WTC11 (cell line): ENCODE results near the gene ACR. TPM values are rescaled to one million over a fixed set of nuclear protein-coding genes. Genes with fewer than 3 reads are reported as not detected.

Experiments
- ATAC-seq: fragments of 200-7000 bp; cut with Tn5 transposase; 2 replicates; pipeline ENCODE4 v1.10.0; 2021; ENCODE audit warnings: mild to moderate bottlenecking, moderate library complexity
- CTCF ChIA-PET: fragments of 300-600 bp; sonication (Branson Sonifier 250); formaldehyde crosslinking; loops from one replicate; lab custom pipeline; 2021; ENCODE audit warnings: antibody characterized with exemption; lab: Charles Lee
- POLR2A ChIA-PET: fragments of 350-600 bp; sonication (Branson Sonifier 250); formaldehyde crosslinking; loops from one replicate; lab custom pipeline; 2021; ENCODE audit warnings: antibody characterized with exemption; lab: Charles Lee
- DNase-seq: peaks from one replicate; pipeline ENCODE4 v3.0.0; 2021; ENCODE audit warnings: low spot score
- H3K27ac Mint-ChIP-seq: 2 replicates; pipeline ENCODE4 v1.8.0; 2021; ENCODE audit warnings: mixed read lengths
- H3K27me3 Mint-ChIP-seq: 2 replicates; pipeline ENCODE4 v1.8.0; 2021; ENCODE audit warnings: low read depth, mild to moderate bottlenecking, moderate library complexity, mixed read lengths
- H3K36me3 Mint-ChIP-seq: 2 replicates; pipeline ENCODE4 v1.8.0; 2021; ENCODE audit warnings: mixed read lengths
- H3K4me1 Mint-ChIP-seq: 2 replicates; pipeline ENCODE4 v1.8.0; 2022; ENCODE audit warnings: mixed read lengths
- H3K4me3 Mint-ChIP-seq: 2 replicates; pipeline ENCODE4 v1.8.0; 2021; ENCODE audit warnings: mild to moderate bottlenecking, moderate library complexity, mixed read lengths
- H3K9me3 Mint-ChIP-seq: 2 replicates; pipeline ENCODE4 v1.8.0; 2021; ENCODE audit warnings: mixed read lengths
- ATF1 ChIP-seq: sonication (generic); formaldehyde crosslinking; IDR thresholded peaks from 2 replicates; pipeline ENCODE4 v1.8.1; 2023; ENCODE audit warnings: mild to moderate bottlenecking, moderate library complexity, missing genetic modification reagents
- ATF3 ChIP-seq: sonication (generic); formaldehyde crosslinking; conservative IDR thresholded peaks from 2 replicates; pipeline ENCODE4 v1.8.1; 2022; ENCODE audit warnings: mild to moderate bottlenecking, missing genetic modification reagents
- CREB1 ChIP-seq: sonication (generic); formaldehyde crosslinking; IDR thresholded peaks from 2 replicates; pipeline ENCODE4 v1.8.0; 2023; ENCODE audit warnings: mild to moderate bottlenecking, missing genetic modification reagents
- CTCF ChIP-seq: fragments of 200-600 bp; IDR thresholded peaks from 2 replicates; pipeline ENCODE4 v1.8.0; 2022; ENCODE audit warnings: antibody characterized with exemption
- E2F1 ChIP-seq: sonication (generic); formaldehyde crosslinking; IDR thresholded peaks from 2 replicates; pipeline ENCODE4 v1.8.0; 2022; ENCODE audit warnings: mild to moderate bottlenecking, missing genetic modification reagents
- JAZF1 ChIP-seq: fragments of 250-450 bp; sonication (Bioruptor Pico); IDR thresholded peaks from 2 replicates; pipeline ENCODE4 v1.9.0; 2021; ENCODE audit warnings: moderate library complexity, mild to moderate bottlenecking, inconsistent platforms
- RELA ChIP-seq: sonication (generic); formaldehyde crosslinking; IDR thresholded peaks from 2 replicates; pipeline ENCODE4 v1.8.1; 2022; ENCODE audit warnings: missing genetic modification reagents, mild to moderate bottlenecking, borderline replicate concordance
- SP1 ChIP-seq: sonication (generic); formaldehyde crosslinking; conservative IDR thresholded peaks from 2 replicates; pipeline ENCODE4 v1.8.1; 2022; ENCODE audit warnings: missing genetic modification reagents
- STAT6 ChIP-seq: sonication (generic); formaldehyde crosslinking; conservative IDR thresholded peaks from 2 replicates; pipeline ENCODE4 v1.8.1; 2023; ENCODE audit warnings: mild to moderate bottlenecking, low read depth, missing genetic modification reagents, moderate library complexity
- ZNF317 ChIP-seq: sonication (generic); formaldehyde crosslinking; IDR thresholded peaks from 2 replicates; pipeline ENCODE4 v1.8.1; 2023; ENCODE audit warnings: low read depth, mild to moderate bottlenecking, moderate library complexity, missing genetic modification reagents, borderline replicate concordance
- ZNF416 ChIP-seq: fragments of 250-450 bp; sonication (Bioruptor Pico); IDR thresholded peaks from 2 replicates; pipeline ENCODE4 v1.9.0; 2021; ENCODE audit warnings: mild to moderate bottlenecking, inconsistent platforms
- ZNF423 ChIP-seq: fragments of 250-450 bp; sonication (Bioruptor Pico); IDR thresholded peaks from 2 replicates; pipeline ENCODE4 v2.1.2; 2022; ENCODE audit warnings: mild to moderate bottlenecking, moderate library complexity
- total RNA-seq: library from RNA; stranded (reverse); gene quantifications from 3 replicates; pipeline ENCODE4 v1.2.3, GENCODE V29; 2021
- TF ChIP-seq, protein P1 (sequence below): sonication (generic); formaldehyde crosslinking; IDR thresholded peaks from 2 replicates; pipeline ENCODE4 v1.8.0; 2023; ENCODE audit warnings: missing genetic modification reagents
- TF ChIP-seq, protein P2 (sequence below): fragments of 250-450 bp; sonication (Bioruptor Pico); IDR thresholded peaks from 2 replicates; pipeline ENCODE4 v2.1.2; 2022; ENCODE audit warnings: mild to moderate bottlenecking, moderate library complexity
- TF ChIP-seq, protein P3 (sequence below): sonication (generic); formaldehyde crosslinking; IDR thresholded peaks from 2 replicates; pipeline ENCODE4 v1.8.1; 2023; ENCODE audit warnings: mild to moderate bottlenecking, missing genetic modification reagents, moderate library complexity
- TF ChIP-seq, protein P4 (sequence below): sonication (generic); formaldehyde crosslinking; IDR thresholded peaks from 2 replicates; pipeline ENCODE4 v1.8.1; 2022; ENCODE audit warnings: mild to moderate bottlenecking, moderate library complexity, missing genetic modification reagents
- TF ChIP-seq, protein P5 (sequence below): sonication (generic); formaldehyde crosslinking; IDR thresholded peaks from 2 replicates; pipeline ENCODE4 v1.8.0; 2023; ENCODE audit warnings: missing genetic modification reagents, mild to moderate bottlenecking, borderline replicate concordance

The ACR gene
- total RNA-seq, 1 experiment from 2014 or later = 0.46 TPM

DNA sequence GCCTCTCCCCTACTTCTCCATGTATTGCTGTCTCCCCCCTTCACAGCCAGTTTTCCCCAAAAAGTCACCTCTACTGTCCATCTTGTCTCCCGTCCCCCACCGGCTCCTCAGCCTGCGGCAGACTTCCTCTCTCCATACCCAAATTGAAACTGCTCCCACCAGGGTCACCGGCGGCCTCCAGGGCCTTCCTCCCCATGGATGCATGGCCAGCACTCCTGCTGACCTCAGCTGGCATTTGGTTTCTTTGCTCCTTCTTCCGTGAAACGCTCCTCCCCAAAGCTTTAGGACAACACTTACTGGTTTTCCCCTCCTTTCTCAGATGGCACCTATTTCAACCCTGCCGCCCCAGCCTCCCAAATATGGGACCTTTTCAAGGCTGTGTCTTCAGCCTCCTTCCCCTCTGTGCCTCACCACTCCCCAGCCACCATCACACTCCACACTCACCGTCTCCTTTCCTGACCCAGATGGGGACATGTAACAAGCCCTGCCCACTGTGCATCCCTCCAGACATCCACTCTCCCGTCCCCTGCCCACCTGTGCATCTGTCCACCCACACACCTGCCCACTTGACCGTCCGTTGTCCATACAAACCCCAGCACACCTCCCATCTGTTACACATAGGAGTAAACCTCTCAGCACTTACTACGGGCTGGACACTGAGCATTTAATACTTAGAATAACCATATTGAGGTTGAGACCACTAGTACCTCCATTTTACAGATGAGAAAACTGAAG, 21.5 kb upstream of the ACR start:
- no peaks in the 10 kb centered on the region for H3K4me1 Mint-ChIP-seq
- no peak overlapping the region for H3K27ac Mint-ChIP-seq
- ChIA-PET POLR2A (no interaction called here), CTCF (no interaction called here)
- no peak overlapping the region for H3K4me3 Mint-ChIP-seq
- ATAC-seq = no peak
- no peaks in the 10 kb centered on the region for H3K36me3 Mint-ChIP-seq
- H3K9me3 Mint-ChIP-seq = no peaks in the 10 kb centered on the region
- no peak for DNase-seq
- peaks cover 41% of the 10 kb centered on the region for H3K27me3 Mint-ChIP-seq
- TF ChIP-seq CTCF (no peak), ZNF317 (CRISPR knock-in tag) (no peak), CREB1 (CRISPR knock-in tag) (no peak), STAT6 (no peak), SP1 (CRISPR knock-in tag) (no peak), ATF3 (CRISPR knock-in tag) (no peak), ATF1 (CRISPR knock-in tag) (no peak), JAZF1 (no peak), E2F1 (CRISPR knock-in tag) (no peak), ZNF423 (CRISPR knock-in tag) (no peak), ZNF416 (CRISPR knock-in tag) (no peak), RELA (CRISPR knock-in tag) (no peak)
- TF ChIP-seq, protein P1, sequence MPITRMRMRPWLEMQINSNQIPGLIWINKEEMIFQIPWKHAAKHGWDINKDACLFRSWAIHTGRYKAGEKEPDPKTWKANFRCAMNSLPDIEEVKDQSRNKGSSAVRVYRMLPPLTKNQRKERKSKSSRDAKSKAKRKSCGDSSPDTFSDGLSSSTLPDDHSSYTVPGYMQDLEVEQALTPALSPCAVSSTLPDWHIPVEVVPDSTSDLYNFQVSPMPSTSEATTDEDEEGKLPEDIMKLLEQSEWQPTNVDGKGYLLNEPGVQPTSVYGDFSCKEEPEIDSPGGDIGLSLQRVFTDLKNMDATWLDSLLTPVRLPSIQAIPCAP (CRISPR knock-in tag) = no peak
- TF ChIP-seq, protein P2, sequence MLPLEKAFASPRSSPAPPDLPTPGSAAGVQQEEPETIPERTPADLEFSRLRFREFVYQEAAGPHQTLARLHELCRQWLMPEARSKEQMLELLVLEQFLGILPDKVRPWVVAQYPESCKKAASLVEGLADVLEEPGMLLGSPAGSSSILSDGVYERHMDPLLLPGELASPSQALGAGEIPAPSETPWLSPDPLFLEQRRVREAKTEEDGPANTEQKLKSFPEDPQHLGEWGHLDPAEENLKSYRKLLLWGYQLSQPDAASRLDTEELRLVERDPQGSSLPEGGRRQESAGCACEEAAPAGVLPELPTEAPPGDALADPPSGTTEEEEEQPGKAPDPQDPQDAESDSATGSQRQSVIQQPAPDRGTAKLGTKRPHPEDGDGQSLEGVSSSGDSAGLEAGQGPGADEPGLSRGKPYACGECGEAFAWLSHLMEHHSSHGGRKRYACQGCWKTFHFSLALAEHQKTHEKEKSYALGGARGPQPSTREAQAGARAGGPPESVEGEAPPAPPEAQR (CRISPR knock-in tag) = no peak
- TF ChIP-seq, protein P3, sequence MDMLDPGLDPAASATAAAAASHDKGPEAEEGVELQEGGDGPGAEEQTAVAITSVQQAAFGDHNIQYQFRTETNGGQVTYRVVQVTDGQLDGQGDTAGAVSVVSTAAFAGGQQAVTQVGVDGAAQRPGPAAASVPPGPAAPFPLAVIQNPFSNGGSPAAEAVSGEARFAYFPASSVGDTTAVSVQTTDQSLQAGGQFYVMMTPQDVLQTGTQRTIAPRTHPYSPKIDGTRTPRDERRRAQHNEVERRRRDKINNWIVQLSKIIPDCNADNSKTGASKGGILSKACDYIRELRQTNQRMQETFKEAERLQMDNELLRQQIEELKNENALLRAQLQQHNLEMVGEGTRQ (CRISPR knock-in tag) = no peak
- TF ChIP-seq, protein P4, sequence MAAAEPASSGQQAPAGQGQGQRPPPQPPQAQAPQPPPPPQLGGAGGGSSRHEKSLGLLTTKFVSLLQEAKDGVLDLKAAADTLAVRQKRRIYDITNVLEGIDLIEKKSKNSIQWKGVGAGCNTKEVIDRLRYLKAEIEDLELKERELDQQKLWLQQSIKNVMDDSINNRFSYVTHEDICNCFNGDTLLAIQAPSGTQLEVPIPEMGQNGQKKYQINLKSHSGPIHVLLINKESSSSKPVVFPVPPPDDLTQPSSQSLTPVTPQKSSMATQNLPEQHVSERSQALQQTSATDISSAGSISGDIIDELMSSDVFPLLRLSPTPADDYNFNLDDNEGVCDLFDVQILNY (CRISPR knock-in tag) = no peak
- TF ChIP-seq, protein P5, sequence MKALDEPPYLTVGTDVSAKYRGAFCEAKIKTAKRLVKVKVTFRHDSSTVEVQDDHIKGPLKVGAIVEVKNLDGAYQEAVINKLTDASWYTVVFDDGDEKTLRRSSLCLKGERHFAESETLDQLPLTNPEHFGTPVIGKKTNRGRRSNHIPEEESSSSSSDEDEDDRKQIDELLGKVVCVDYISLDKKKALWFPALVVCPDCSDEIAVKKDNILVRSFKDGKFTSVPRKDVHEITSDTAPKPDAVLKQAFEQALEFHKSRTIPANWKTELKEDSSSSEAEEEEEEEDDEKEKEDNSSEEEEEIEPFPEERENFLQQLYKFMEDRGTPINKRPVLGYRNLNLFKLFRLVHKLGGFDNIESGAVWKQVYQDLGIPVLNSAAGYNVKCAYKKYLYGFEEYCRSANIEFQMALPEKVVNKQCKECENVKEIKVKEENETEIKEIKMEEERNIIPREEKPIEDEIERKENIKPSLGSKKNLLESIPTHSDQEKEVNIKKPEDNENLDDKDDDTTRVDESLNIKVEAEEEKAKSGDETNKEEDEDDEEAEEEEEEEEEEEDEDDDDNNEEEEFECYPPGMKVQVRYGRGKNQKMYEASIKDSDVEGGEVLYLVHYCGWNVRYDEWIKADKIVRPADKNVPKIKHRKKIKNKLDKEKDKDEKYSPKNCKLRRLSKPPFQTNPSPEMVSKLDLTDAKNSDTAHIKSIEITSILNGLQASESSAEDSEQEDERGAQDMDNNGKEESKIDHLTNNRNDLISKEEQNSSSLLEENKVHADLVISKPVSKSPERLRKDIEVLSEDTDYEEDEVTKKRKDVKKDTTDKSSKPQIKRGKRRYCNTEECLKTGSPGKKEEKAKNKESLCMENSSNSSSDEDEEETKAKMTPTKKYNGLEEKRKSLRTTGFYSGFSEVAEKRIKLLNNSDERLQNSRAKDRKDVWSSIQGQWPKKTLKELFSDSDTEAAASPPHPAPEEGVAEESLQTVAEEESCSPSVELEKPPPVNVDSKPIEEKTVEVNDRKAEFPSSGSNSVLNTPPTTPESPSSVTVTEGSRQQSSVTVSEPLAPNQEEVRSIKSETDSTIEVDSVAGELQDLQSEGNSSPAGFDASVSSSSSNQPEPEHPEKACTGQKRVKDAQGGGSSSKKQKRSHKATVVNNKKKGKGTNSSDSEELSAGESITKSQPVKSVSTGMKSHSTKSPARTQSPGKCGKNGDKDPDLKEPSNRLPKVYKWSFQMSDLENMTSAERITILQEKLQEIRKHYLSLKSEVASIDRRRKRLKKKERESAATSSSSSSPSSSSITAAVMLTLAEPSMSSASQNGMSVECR (CRISPR knock-in tag) = no peak
